GM12874 (cell line): ENCODE measurements around the gene A2ML1.

ENCODE experiments used
- CTCF ChIP-seq: IDR thresholded peaks from 2 replicates; pipeline ENCODE4 v1.5.1; 2011; ENCODE audit warnings: low read depth, mild to moderate bottlenecking, control low read depth, low read length, moderate library complexity; ENCODE audit not compliant: insufficient read depth

A2ML1 gene

GRCh38 chr12:8821591-8821990, 830 bp upstream of the A2ML1 start:
- no peak for TF ChIP-seq CTCF

GRCh38 chr12:8823565-8824300, 1.3 kb downstream of the A2ML1 start:
- TF ChIP-seq CTCF: peak; percentile 27; the same call in 1 of the 2 replicates

- TF ChIP-seq CTCF: no peak
Observed at GRCh38 chr12:8827551-8828256, 5.3 kb downstream of the A2ML1 start.

- TF ChIP-seq CTCF: no peak
Observed at GRCh38 chr12:8828257-8829124, 6.1 kb downstream of the A2ML1 start.

GRCh38 chr12:8829125-8829518, 6.7 kb downstream of the A2ML1 start:
- TF ChIP-seq CTCF: no peak

GRCh38 chr12:8829621-8830020, 7.2 kb downstream of the A2ML1 start:
- no peak for TF ChIP-seq CTCF

- no peak for TF ChIP-seq CTCF
Observed at GRCh38 chr12:8831116-8831515, 8.7 kb downstream of the A2ML1 start.
